BJ (cell line): Measurements from ENCODE around the gene SYNGAP1. TPM values are rescaled to one million over a fixed set of nuclear protein-coding genes. Genes with fewer than 3 reads are reported as not detected.

ENCODE experiments used
- CTCF ChIA-PET: fragments of 350-600 bp; formaldehyde crosslinking; extraction: SDS; loops from one replicate; lab custom pipeline; 2021; ENCODE audit warnings: antibody characterized with exemption, inconsistent platforms; lab: Yijun Ruan, JAX
- POLR2A ChIA-PET: fragments of 300-600 bp; sonication (Branson Sonifier 250); formaldehyde crosslinking; extraction: SDS; loops from one replicate; lab custom pipeline; 2021; ENCODE audit warnings: antibody characterized with exemption; lab: Charles Lee
- DNase-seq: peaks from one replicate; pipeline ENCODE4 v3.0.0-alpha.2; 2011; ENCODE audit warnings: low read depth
- H3K27me3 ChIP-seq: 2 replicates; pipeline ENCODE4 v1.6.0; 2011; ENCODE audit warnings: low read length; ENCODE audit not compliant: control insufficient read depth, insufficient read depth
- H3K36me3 ChIP-seq: 2 replicates; pipeline ENCODE4 v1.5.1; 2011; ENCODE audit warnings: low read length; ENCODE audit not compliant: control insufficient read depth, insufficient read depth
- H3K4me3 ChIP-seq: 2 replicates; pipeline ENCODE4 v1.5.1; 2011; ENCODE audit warnings: low read depth, mild to moderate bottlenecking, control low read depth, low read length
- polyA plus RNA-seq: library from polyadenylated mRNA; depleted of rRNA; stranded (reverse); fragments of >200 nt; gene quantifications from 2 replicates; pipeline ENCODE4 v1.2.3, GENCODE V29; 2011
- TF ChIP-seq, protein P1 (sequence below): IDR thresholded peaks from 2 replicates; pipeline ENCODE4 v1.5.1; 2011; ENCODE audit warnings: low read depth, mild to moderate bottlenecking, control low read depth, inconsistent platforms, low read length, moderate library complexity; ENCODE audit not compliant: insufficient read depth

The SYNGAP1 gene
- polyA plus RNA-seq, 1 experiment = 5.7 TPM

GRCh38 chr6:33424855-33425667 is 5.2 kb downstream of the SYNGAP1 start:
- CTCF ChIA-PET = interaction anchor here (0.6 to 1.9 kb wide), 10 partner anchors 8 to 146 kb away, joined by 3 to 19 read pairs (median 5); partner anchors contain the start of gene KIFC1
- Histone ChIP-seq H3K27me3 (no peaks in the 10 kb centered on the region), H3K36me3 (peaks cover 3% of the 10 kb centered on the region), H3K4me3 (peak overlapping the region; percentile 42)
- no peak for DNase-seq
- TF ChIP-seq, protein P1, sequence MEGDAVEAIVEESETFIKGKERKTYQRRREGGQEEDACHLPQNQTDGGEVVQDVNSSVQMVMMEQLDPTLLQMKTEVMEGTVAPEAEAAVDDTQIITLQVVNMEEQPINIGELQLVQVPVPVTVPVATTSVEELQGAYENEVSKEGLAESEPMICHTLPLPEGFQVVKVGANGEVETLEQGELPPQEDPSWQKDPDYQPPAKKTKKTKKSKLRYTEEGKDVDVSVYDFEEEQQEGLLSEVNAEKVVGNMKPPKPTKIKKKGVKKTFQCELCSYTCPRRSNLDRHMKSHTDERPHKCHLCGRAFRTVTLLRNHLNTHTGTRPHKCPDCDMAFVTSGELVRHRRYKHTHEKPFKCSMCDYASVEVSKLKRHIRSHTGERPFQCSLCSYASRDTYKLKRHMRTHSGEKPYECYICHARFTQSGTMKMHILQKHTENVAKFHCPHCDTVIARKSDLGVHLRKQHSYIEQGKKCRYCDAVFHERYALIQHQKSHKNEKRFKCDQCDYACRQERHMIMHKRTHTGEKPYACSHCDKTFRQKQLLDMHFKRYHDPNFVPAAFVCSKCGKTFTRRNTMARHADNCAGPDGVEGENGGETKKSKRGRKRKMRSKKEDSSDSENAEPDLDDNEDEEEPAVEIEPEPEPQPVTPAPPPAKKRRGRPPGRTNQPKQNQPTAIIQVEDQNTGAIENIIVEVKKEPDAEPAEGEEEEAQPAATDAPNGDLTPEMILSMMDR = no peak
- POLR2A ChIA-PET = no interaction called here

GRCh38 chr6:33425668-33426577 is 6.1 kb downstream of the SYNGAP1 start:
- ChIA-PET CTCF (interaction anchor here (0.6 to 1.9 kb wide), 16 partner anchors 9 to 147 kb away, joined by 3 to 19 read pairs (median 4); partner anchors contain the start of gene KIFC1), POLR2A (no interaction called here)
- peak overlapping the region; percentile 42 for H3K4me3 ChIP-seq
- H3K27me3 ChIP-seq = no peaks in the 10 kb centered on the region
- TF ChIP-seq, protein P1 = peak; percentile 72
- H3K36me3 ChIP-seq = peaks cover 3% of the 10 kb centered on the region
- peak; percentile 28 for DNase-seq

GRCh38 chr6:33426590-33427511 is 7.0 kb downstream of the SYNGAP1 start:
- peaks cover 3% of the 10 kb centered on the region for H3K36me3 ChIP-seq
- no peaks in the 10 kb centered on the region for H3K27me3 ChIP-seq
- POLR2A ChIA-PET = no interaction called here
- no peak for DNase-seq
- peak overlapping the region; percentile 55 for H3K4me3 ChIP-seq
- CTCF ChIA-PET = interaction anchor here (0.6 to 1.9 kb wide), 11 partner anchors 9 to 148 kb away, joined by 3 to 19 read pairs (median 4); partner anchors contain the start of gene KIFC1
- TF ChIP-seq, protein P1 = no peak

DNA sequence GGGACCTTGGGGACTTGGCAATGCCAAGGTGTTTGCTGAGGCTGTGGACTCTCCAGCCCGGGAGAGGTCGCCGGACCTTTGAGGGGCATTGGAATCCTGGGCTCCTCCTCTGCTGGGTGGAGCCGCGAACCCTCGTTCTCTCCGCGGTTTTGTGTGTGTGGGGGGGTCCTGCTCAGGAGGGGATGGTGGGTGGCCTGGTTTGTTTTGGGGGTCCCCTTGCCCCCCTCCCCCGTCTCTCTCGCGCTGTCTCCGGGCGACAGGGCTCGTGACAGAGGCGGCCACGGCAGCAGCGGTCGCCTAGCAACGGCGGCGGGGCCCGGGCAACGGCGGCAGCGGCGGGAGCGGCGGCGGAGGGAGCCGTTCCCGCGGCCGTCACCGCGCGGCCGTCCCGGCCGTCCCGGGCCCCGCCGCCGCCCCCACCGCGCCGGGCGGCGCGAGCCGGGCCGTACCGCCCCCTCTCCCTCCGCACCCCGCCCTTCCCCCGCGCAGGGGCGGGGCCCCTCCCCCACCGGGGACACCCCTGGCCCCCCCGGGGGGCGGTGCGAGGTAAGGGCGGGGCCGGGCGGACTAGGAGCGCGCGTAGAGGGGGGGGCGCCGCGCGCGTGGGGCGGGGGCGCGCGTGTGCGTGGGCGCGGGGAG is 7.8 kb downstream of the SYNGAP1 start:
- POLR2A ChIA-PET = no interaction called here

More for the DNA sequence above, 7.8 kb downstream of the SYNGAP1 start:
- H3K4me3 ChIP-seq = peak overlapping the region; percentile 55
- DNase-seq = no peak
- peaks cover 5% of the 10 kb centered on the region for H3K36me3 ChIP-seq
- TF ChIP-seq, protein P1 = no peak; the same call in 1 of the 2 replicates
- no peaks in the 10 kb centered on the region for H3K27me3 ChIP-seq
- CTCF ChIA-PET = no interaction called here
